GM10248 (cell line): Measurements from ENCODE around the gene ZNF800.

Experiments used
- CTCF ChIA-PET: fragments of 300-600 bp; sonication (Branson Sonifier 250); formaldehyde crosslinking; extraction: SDS; loops from one replicate; lab custom pipeline; 2021; ENCODE audit warnings: antibody characterized with exemption; lab: Yijun Ruan, JAX
- POLR2A ChIA-PET: fragments of 350-650 bp; sonication (Branson Sonifier 250); formaldehyde crosslinking; extraction: SDS; loops from one replicate; lab custom pipeline; 2020; ENCODE audit warnings: antibody characterized with exemption; lab: Yijun Ruan, JAX
- DNase-seq: peaks from one replicate; pipeline ENCODE4 v3.0.0; 2012; ENCODE audit errors: extremely low spot score
- TF ChIP-seq, protein P1 (sequence below): IDR thresholded peaks from 2 replicates; pipeline ENCODE4 v1.5.1; 2012; ENCODE audit warnings: mild to moderate bottlenecking, low read depth; ENCODE audit errors: extremely low read depth, missing control alignments, control extremely low read depth

The ZNF800 gene

DNA sequence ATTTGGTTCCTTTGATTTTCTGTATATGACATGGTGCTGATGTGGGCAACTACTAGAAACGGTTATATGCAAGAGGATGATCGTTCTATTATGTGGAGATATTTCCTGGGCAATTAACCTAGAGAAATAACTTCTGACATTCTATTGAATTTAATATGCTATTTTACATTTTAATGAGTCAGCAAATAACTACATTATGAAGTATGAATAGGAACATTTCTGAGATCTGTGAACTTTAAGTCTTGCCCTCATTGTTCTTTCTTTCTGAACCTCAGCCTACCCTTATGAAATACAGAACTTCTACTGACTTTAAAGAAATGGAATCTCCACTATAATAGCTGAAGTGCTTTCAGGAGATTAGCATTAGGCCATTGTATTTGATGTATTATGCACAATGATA lies 59.6 kb downstream of the ZNF800 start:
- DNase-seq, result no peak
- TF ChIP-seq, protein P1, sequence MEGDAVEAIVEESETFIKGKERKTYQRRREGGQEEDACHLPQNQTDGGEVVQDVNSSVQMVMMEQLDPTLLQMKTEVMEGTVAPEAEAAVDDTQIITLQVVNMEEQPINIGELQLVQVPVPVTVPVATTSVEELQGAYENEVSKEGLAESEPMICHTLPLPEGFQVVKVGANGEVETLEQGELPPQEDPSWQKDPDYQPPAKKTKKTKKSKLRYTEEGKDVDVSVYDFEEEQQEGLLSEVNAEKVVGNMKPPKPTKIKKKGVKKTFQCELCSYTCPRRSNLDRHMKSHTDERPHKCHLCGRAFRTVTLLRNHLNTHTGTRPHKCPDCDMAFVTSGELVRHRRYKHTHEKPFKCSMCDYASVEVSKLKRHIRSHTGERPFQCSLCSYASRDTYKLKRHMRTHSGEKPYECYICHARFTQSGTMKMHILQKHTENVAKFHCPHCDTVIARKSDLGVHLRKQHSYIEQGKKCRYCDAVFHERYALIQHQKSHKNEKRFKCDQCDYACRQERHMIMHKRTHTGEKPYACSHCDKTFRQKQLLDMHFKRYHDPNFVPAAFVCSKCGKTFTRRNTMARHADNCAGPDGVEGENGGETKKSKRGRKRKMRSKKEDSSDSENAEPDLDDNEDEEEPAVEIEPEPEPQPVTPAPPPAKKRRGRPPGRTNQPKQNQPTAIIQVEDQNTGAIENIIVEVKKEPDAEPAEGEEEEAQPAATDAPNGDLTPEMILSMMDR, result no peak
- ChIA-PET CTCF (interaction anchor here (1.0 to 2.5 kb wide), 2 partner anchors 12 to 15 kb away, joined by 3 to 8 read pairs; no protein-coding TSS in a partner anchor), POLR2A (no interaction called here)

DNA sequence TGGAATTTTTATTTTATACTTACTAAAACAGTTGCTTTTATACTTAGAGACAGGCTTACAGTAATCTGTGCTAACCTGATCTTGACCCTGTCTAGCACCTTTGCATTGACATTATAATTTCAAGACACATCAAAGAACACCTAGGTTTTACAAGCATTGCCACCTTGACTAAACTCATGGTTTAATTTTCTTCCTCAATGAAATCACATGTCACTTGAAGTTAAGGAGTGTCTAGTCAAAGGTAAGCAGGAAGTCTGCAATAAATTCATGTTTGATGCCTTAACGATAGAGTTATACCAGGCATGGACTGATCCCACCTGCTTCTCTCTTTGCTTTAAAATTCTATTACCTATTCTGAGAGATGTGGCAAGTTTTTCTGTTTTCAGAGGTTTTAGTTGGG lies 62.4 kb downstream of the ZNF800 start:
- TF ChIP-seq, protein P1, result no peak
- no peak for DNase-seq
- CTCF ChIA-PET, result interaction anchor here (2.5 kb wide), 1 partner anchor 18 kb away, joined by 8 read pairs; no protein-coding TSS in a partner anchor
- POLR2A ChIA-PET, result no interaction called here

DNA sequence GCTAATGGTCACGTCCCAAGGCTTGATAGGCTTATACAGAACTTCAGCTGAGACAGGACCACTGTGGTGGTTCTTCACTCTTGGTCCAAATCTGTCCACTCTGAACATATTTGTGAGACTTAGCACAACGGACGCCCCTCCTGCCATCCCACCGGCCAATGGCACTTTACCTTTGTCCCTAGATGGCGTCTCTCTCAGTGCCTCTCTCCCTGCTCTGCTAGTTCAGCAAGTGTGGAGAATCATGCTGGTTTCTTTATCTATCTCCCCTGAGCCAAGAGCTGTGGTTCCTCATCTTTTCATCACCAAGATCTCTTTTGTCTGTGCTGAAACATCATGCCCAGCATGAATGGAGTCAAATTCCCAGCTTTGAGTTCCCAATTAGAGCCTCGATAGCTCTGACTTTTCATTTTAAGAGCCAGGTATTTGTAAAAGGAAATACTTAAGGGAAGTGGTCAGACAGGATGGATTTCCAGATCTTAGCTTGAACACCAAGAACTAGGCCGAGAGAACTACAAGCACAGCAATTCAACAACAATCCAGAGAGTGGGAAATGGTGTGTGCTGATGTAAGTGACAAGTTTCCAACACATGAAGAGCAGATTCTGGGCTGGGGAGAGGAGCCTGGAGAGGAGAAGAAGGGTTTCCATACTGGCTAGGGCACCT lies 69.5 kb downstream of the ZNF800 start:
- CTCF ChIA-PET, result interaction anchor here (1.1 to 1.6 kb wide), 4 partner anchors 14 to 47 kb away, joined by 3 read pairs; no protein-coding TSS in a partner anchor
- TF ChIP-seq, protein P1, result no peak
- POLR2A ChIA-PET, result no interaction called here
- no peak for DNase-seq

DNA sequence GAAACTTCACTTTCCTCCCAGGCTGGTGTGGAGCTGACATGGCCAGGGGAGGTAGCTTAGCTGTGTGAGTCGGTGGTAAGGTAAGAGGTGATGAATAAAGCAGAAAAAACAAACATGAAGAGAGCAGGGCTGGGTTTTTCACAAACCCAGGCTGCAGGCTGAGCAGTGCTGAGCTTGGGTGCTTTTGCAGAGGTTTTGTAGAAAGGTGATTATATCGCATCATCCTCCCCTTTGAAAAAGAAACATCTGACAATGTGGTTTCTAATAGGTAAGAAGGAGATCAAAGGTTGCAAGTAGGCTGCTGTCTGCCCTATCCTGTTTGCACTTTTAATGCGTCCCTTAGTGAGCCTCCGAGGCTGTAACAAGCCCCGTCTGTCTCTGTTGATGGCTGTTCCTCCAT lies 70.2 kb downstream of the ZNF800 start:
- TF ChIP-seq, protein P1, result no peak
- ChIA-PET POLR2A (no interaction called here), CTCF (interaction anchor here (1.1 to 1.6 kb wide), 2 partner anchors 15 to 47 kb away, joined by 3 read pairs; no protein-coding TSS in a partner anchor)
- no peak for DNase-seq

DNA sequence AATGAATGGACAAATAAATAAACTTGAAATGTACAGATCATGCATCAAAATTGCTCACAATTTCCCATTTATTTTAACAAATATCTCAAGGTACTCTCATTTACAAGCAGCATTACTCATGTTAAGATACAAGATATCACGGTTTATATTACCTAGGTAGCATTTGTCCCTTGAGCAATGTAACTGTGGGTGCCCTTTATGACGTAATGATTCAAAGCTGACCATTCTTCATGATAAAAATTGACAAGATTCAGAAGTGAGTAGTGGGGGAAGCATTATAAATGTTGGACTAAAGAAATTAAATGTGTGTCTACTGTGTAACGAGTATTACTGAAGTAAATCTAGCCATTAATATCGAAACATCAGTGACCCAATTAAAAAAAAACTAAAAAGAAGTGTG lies 71.5 kb downstream of the ZNF800 start:
- DNase-seq, result no peak
- CTCF ChIA-PET, result interaction anchor here (1.3 kb wide), 2 partner anchors 8 to 11 kb away, joined by 3 read pairs; no protein-coding TSS in a partner anchor
- POLR2A ChIA-PET, result no interaction called here
- TF ChIP-seq, protein P1, result no peak
